ENCODE results near the gene MRPL52.

The MRPL52 gene

DNA sequence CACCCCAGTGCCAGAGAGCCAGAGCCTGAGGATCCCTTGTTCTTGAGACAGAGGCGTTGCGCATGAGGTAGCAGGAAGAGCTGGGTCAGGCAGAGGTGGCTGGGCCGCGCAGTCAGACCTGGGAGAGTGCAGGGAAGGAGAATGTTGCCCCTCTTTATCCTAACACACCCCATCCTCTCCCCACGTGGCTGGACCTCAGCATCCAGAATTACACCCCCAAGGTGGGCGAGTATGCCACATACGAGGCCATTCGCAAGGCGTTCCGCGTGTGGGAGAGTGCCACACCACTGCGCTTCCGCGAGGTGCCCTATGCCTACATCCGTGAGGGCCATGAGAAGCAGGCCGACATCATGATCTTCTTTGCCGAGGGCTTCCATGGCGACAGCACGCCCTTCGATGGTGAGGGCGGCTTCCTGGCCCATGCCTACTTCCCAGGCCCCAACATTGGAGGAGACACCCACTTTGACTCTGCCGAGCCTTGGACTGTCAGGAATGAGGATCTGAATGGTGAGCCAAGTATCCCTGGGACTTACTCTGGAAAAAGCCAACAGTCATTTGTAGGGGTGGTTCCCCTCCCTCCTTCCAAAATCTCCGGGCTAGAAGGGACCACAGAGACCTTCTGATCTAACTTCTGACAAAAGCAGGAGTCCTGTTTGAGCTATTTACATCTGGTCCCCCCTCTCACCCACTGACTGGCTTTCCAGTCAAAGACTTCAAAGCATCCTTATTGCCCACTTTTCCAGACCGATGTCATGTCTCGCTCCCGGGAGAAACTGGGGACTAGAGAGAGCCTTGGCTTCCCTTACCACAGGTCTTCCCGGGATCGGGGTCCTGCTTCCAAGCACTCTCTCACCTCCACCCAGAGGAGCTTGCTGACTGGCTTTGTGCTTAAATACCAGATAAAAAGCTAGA, 12.8 kb downstream of the MRPL52 start:
- CTCF ChIA-PET = interaction anchor here (0.8 to 9.8 kb wide), 6 partner anchors 8 to 58 kb away, joined by 3 to 49 read pairs (median 4); no protein-coding TSS in a partner anchor
- POLR2A ChIA-PET = no interaction called here

DNA sequence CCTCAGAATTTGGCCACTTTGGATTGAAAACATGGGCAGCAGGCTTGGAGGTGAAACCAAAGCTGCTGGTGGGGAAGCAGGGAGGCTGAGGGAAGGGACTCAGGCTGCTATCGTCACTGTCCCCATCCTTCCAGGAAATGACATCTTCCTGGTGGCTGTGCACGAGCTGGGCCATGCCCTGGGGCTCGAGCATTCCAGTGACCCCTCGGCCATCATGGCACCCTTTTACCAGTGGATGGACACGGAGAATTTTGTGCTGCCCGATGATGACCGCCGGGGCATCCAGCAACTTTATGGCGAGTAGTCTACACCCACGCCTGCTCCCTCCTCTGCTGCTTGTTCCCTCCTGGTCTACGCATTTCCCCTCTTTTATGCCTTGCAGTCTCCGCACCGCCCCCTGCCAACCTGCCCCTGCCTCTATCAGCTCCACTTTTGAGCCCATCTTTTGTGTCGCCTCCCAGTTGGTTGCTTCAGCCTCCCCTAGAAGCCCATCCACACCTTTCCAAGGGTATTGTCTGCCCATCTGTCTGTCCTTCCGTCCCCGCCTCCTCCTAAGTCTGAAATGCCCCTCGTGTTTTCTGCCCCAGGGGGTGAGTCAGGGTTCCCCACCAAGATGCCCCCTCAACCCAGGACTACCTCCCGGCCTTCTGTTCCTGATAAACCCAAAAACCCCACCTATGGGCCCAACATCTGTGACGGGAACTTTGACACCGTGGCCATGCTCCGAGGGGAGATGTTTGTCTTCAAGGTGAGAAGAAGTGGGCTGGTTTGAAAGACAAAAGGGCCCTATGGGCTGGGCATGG, 13.6 kb downstream of the MRPL52 start:
- POLR2A ChIA-PET = no interaction called here
- TF ChIP-seq, protein P1, sequence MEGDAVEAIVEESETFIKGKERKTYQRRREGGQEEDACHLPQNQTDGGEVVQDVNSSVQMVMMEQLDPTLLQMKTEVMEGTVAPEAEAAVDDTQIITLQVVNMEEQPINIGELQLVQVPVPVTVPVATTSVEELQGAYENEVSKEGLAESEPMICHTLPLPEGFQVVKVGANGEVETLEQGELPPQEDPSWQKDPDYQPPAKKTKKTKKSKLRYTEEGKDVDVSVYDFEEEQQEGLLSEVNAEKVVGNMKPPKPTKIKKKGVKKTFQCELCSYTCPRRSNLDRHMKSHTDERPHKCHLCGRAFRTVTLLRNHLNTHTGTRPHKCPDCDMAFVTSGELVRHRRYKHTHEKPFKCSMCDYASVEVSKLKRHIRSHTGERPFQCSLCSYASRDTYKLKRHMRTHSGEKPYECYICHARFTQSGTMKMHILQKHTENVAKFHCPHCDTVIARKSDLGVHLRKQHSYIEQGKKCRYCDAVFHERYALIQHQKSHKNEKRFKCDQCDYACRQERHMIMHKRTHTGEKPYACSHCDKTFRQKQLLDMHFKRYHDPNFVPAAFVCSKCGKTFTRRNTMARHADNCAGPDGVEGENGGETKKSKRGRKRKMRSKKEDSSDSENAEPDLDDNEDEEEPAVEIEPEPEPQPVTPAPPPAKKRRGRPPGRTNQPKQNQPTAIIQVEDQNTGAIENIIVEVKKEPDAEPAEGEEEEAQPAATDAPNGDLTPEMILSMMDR (IDR thresholded peaks at IDR 0.05; ENCODE audit: control extremely low read depth, extremely low read depth, low read depth, missing control alignments) = no peak
- DNase-seq (ENCODE audit: extremely low spot score) = no peak
- CTCF ChIA-PET = interaction anchor here (0.8 to 9.8 kb wide), 9 partner anchors 8 to 273 kb away, joined by 3 to 49 read pairs (median 4); no protein-coding TSS in a partner anchor

More for the DNA sequence above, 12.8 kb downstream of the MRPL52 start:
- no peak for DNase-seq (ENCODE audit: extremely low spot score)
- TF ChIP-seq, protein P1 (IDR thresholded peaks at IDR 0.05; ENCODE audit: control extremely low read depth, extremely low read depth, low read depth, missing control alignments) = no peak

DNA sequence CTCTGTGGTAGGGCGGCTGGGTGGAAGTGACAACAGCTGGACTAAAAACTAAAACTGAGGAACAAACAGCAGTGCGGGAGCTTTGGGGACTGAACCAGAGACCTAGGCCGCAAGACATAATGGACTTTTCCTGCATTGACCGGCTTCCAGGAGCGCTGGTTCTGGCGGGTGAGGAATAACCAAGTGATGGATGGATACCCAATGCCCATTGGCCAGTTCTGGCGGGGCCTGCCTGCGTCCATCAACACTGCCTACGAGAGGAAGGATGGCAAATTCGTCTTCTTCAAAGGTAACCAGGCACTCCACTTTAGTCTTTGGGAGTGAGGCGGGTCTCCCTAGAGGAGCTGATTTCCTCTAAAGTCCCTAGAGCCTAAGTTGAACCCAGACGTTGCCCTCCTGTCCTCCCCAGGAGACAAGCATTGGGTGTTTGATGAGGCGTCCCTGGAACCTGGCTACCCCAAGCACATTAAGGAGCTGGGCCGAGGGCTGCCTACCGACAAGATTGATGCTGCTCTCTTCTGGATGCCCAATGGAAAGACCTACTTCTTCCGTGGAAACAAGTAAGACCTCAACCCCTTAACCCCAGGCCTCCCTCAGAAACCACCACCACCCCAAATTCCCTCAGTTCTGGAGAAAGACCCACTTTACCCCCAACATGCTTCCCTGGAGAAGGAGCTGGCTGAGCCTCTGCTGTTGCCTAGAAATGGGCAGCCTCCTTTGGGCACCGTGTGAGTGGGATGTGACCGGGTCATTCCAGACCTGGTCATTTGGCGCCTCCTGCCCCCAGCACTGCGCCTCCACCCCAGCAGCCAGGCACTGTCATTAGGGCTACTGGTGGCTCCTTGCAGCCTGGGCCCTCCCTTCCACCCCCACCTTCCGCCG, 14.8 kb downstream of the MRPL52 start:
- DNase-seq (ENCODE audit: extremely low spot score) = no peak
- ChIA-PET CTCF (interaction anchor here (0.7 to 9.8 kb wide), 9 partner anchors 9 to 274 kb away, joined by 3 to 49 read pairs (median 4); partner anchors contain the start of gene ABHD4), POLR2A (no interaction called here)
- TF ChIP-seq, protein P1 (IDR thresholded peaks at IDR 0.05; ENCODE audit: control extremely low read depth, extremely low read depth, low read depth, missing control alignments) = no peak

DNA sequence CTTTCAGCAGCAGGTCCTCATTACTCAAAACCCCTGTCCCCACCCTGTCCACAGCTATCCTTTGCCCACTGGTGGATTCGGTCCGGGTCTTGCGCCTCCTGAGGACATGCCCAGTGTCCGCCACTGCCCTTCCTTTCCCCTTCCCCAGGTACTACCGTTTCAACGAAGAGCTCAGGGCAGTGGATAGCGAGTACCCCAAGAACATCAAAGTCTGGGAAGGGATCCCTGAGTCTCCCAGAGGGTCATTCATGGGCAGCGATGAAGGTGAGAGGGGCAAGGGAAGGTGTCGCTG, 15.4 kb downstream of the MRPL52 start:
- no peak for DNase-seq (ENCODE audit: extremely low spot score)
- CTCF ChIA-PET = interaction anchor here (0.6 to 9.8 kb wide), 11 partner anchors 8 to 274 kb away, joined by 3 to 49 read pairs (median 4); partner anchors contain the start of gene ABHD4

DNA sequence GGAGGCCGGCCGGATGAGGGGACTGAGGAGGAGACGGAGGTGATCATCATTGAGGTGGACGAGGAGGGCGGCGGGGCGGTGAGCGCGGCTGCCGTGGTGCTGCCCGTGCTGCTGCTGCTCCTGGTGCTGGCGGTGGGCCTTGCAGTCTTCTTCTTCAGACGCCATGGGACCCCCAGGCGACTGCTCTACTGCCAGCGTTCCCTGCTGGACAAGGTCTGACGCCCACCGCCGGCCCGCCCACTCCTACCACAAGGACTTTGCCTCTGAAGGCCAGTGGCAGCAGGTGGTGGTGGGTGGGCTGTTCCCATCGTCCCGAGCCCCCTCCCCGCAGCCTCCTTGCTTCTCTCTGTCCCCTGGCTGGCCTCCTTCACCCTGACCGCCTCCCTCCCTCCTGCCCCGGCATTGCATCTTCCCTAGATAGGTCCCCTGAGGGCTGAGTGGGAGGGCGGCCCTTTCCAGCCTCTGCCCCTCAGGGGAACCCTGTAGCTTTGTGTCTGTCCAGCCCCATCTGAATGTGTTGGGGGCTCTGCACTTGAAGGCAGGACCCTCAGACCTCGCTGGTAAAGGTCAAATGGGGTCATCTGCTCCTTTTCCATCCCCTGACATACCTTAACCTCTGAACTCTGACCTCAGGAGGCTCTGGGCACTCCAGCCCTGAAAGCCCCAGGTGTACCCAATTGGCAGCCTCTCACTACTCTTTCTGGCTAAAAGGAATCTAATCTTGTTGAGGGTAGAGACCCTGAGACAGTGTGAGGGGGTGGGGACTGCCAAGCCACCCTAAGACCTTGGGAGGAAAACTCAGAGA, 16.3 kb downstream of the MRPL52 start:
- ChIA-PET CTCF (interaction anchor here (0.9 to 17.4 kb wide), 6 partner anchors 9 to 68 kb away, joined by 3 to 262 read pairs (median 8); partner anchors contain the start of gene SLC7A7), POLR2A (no interaction called here)
- TF ChIP-seq, protein P1 (IDR thresholded peaks at IDR 0.05; ENCODE audit: control extremely low read depth, extremely low read depth, low read depth, missing control alignments) = no peak
- DNase-seq (ENCODE audit: extremely low spot score) = no peak

More for the DNA sequence above, 15.4 kb downstream of the MRPL52 start:
- POLR2A ChIA-PET = no interaction called here
- TF ChIP-seq, protein P1 (IDR thresholded peaks at IDR 0.05; ENCODE audit: control extremely low read depth, extremely low read depth, low read depth, missing control alignments) = no peak
